Activated CD4-positive, alpha-beta memory T cell treated with anti-CD3 and anti-CD28 coated beads for 36 hours (primary cell): Measurements from ENCODE around the gene IRF6. TPM values are rescaled to one million over a fixed set of nuclear protein-coding genes. Genes with fewer than 3 reads are reported as not detected.

ENCODE experiments used
- total RNA-seq, 2 experiments: library from RNA; stranded (reverse); gene quantifications; one replicate each; pipeline ENCODE4 v1.2.3, GENCODE V29; 2021

Gene IRF6
- total RNA-seq, 2 experiments from 2014 or later: 0.07 to 0.31 TPM

Other genes starting within 250 kb of the IRF6 start
- gene CAMK1G, start 222.4 kb downstream of the IRF6 start, total RNA-seq: under 1 TPM; 0.69 to 0.94 TPM
- 10 to 100 TPM; 14.6 to 14.7 TPM for gene LAMB3, start 153.7 kb downstream of the IRF6 start, total RNA-seq
- 10 to 100 TPM; 92.7 to 93.1 TPM for gene G0S2, start 130.7 kb downstream of the IRF6 start, total RNA-seq
- gene HSD11B1, start 101.3 kb downstream of the IRF6 start, total RNA-seq: 10 to 100 TPM; 22.4 to 23.9 TPM
- gene TRAF3IP3, start 50.1 kb downstream of the IRF6 start, total RNA-seq: 100 to 1,000 TPM; 212 to 217 TPM
- gene C1orf74, start 21.6 kb downstream of the IRF6 start, total RNA-seq: 1 to 10 TPM; 3.5 to 3.9 TPM
- gene UTP25, start 21.8 kb upstream of the IRF6 start, total RNA-seq: 1 to 10 TPM; 6.6 to 7.1 TPM
- gene SYT14, start 132.1 kb upstream of the IRF6 start, total RNA-seq: not detected